GM18519 (cell line): ENCODE data around the gene CACNA1B.
"Not testable (repeated sequence)": the region's sequence is repeated elsewhere in the genome, so short reads cannot be mapped to it uniquely, and the experiment has no call there.

ENCODE experiments used
- ATAC-seq: cut with Tn5 transposase; IDR thresholded peaks from one replicate; pipeline ENCODE4 v1.9.1; 2021; ENCODE audit warnings: mild to moderate bottlenecking, moderate library complexity; ENCODE audit not compliant: unreplicated experiment, low FRiP score

CACNA1B gene

GRCh38 chr9:138083873-138084272, 206.3 kb downstream of the CACNA1B start:
- no peak for ATAC-seq

- ATAC-seq, result no peak
Measured at GRCh38 chr9:138085568-138085967, 208.0 kb downstream of the CACNA1B start.

GRCh38 chr9:138092057-138092456, 214.5 kb downstream of the CACNA1B start:
- ATAC-seq, result not testable (repeated sequence)

GRCh38 chr9:138094028-138094427, 216.4 kb downstream of the CACNA1B start:
- no peak for ATAC-seq

GRCh38 chr9:138095813-138096518, 218.4 kb downstream of the CACNA1B start:
- ATAC-seq, result no peak

GRCh38 chr9:138096519-138096845, 218.9 kb downstream of the CACNA1B start:
- no peak for ATAC-seq

- no peak for ATAC-seq
Measured at GRCh38 chr9:138097501-138097991, 220.0 kb downstream of the CACNA1B start.

GRCh38 chr9:138098116-138098907, 220.7 kb downstream of the CACNA1B start:
- ATAC-seq, result no peak

GRCh38 chr9:138098908-138099791, 221.6 kb downstream of the CACNA1B start:
- ATAC-seq, result no peak

- no peak for ATAC-seq
Measured at GRCh38 chr9:138099803-138100598, 222.4 kb downstream of the CACNA1B start.

GRCh38 chr9:138100711-138101350, 223.2 kb downstream of the CACNA1B start:
- ATAC-seq, result no peak

- ATAC-seq, result no peak
Measured at GRCh38 chr9:138101444-138102234, 224.1 kb downstream of the CACNA1B start.

GRCh38 chr9:138102246-138103051, 224.9 kb downstream of the CACNA1B start:
- ATAC-seq, result no peak

GRCh38 chr9:138103111-138103848, 225.7 kb downstream of the CACNA1B start:
- no peak for ATAC-seq

GRCh38 chr9:138103849-138104206, 226.2 kb downstream of the CACNA1B start:
- no peak for ATAC-seq

GRCh38 chr9:138104251-138105122, 226.9 kb downstream of the CACNA1B start:
- ATAC-seq, result no peak

- no peak for ATAC-seq
Measured at GRCh38 chr9:138105123-138105415, 227.5 kb downstream of the CACNA1B start.
